ENCODE data around the gene RBM47. TPM values are rescaled to one million over a fixed set of nuclear protein-coding genes. Genes with fewer than 3 reads are reported as not detected.
A peak's percentile ranks its signal among the peaks of the same experiment; 100 is the strongest.

RBM47 gene
- total and polyA plus RNA-seq, 10 of the 15 experiments (the other 5 are each of a cell fraction or from before 2014, with no cell fraction given), result 7.9 to 45.0 (median 28.7) TPM

DNA sequence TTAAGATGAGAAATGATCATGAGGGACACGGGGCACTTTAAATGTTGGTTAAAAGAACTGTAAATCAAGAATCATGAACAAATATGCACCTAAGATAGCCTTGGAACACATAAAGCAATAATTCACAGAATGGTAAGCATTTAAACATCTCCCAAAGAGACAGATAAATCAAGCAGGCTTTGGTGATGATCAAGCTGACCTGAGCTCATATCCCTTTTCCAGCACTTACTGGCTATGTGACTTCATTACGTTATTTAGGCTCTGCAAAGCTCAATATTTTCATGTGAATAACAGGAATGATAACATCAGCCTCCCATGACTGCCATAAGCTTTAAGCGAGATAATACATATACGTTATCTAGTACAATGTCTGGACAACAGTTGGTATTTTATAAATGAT is 239.7 kb downstream of the RBM47 start (continued):
- TF ChIP-seq, protein P1, sequence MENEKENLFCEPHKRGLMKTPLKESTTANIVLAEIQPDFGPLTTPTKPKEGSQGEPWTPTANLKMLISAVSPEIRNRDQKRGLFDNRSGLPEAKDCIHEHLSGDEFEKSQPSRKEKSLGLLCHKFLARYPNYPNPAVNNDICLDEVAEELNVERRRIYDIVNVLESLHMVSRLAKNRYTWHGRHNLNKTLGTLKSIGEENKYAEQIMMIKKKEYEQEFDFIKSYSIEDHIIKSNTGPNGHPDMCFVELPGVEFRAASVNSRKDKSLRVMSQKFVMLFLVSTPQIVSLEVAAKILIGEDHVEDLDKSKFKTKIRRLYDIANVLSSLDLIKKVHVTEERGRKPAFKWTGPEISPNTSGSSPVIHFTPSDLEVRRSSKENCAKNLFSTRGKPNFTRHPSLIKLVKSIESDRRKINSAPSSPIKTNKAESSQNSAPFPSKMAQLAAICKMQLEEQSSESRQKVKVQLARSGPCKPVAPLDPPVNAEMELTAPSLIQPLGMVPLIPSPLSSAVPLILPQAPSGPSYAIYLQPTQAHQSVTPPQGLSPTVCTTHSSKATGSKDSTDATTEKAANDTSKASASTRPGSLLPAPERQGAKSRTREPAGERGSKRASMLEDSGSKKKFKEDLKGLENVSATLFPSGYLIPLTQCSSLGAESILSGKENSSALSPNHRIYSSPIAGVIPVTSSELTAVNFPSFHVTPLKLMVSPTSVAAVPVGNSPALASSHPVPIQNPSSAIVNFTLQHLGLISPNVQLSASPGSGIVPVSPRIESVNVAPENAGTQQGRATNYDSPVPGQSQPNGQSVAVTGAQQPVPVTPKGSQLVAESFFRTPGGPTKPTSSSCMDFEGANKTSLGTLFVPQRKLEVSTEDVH (IDR thresholded peaks at IDR 0.05; ENCODE audit: low read depth, partially characterized antibody), result no peak
- TF ChIP-seq RAD51 (IDR thresholded peaks at IDR 0.05), result no peak

DNA sequence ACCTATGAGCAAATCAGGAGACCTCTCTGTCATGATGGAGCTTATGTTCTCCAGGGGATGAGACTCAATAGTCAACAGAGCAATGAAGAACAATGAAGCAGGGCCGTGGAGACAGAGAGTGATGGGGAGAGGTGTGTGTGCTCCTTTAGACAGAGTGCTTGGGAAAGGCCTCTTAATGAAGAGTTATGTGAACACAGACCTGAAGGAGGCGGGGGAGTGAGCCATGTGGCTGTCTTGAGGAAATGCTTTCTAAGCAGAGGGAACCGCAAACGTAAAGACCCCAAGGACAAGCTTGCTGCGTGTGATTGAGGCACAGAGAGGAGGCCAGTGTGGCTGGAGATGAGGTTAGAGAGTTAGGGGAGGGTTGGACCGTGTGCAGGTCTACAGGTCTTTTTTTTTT is 241.4 kb downstream of the RBM47 start:
- FAIRE-seq (no peak), DNase-seq (ENCODE audit: low read depth, low spot score) (no peak), ATAC-seq (peak; percentile 25; the same call in 2 of the 3 replicates)
- WGBS (ENCODE audit: insufficient coverage, insufficient replicate concordance, low lambda C conversion rate, missing lambda C conversion rate), result 17% methylated on average over 6 of the region's 6 CpGs
- intact Hi-C loops (cut with micrococcal nuclease; ENCODE audit: unreplicated experiment) (no loop called here), in situ Hi-C loops (cut with MboI) (no loop called here)
- Histone ChIP-seq H3K9ac (ENCODE audit: control insufficient read depth, insufficient read depth, low read length) (no peak overlapping the region), H3K36me3 (ENCODE audit: control insufficient read depth in 2 of 2, insufficient read depth in 2 of 2, low read length in 1 of 2) (no peaks in the 10 kb centered on the region), H3K79me2 (ENCODE audit: control insufficient read depth, insufficient read depth, low read length) (no peaks in the 10 kb centered on the region), H3K9me3 (replicated peaks; ENCODE audit: control insufficient read depth, insufficient read depth, low read length) (no peaks in the 10 kb centered on the region), H3K27me3 (replicated peaks in 1 of 2; ENCODE audit: control insufficient read depth in 2 of 2, insufficient read depth in 2 of 2, low read length in 1 of 2) (no peaks in the 10 kb centered on the region), H3K4me3 (no peak overlapping the region), H3K27ac (ENCODE audit: control insufficient read depth, insufficient read depth) (no peak overlapping the region), H4K20me1 (ENCODE audit: control insufficient read depth, insufficient read depth) (no peaks in the 10 kb centered on the region), H2AFZ (ENCODE audit: control insufficient read depth, low read depth, low read length) (no peak overlapping the region), H3K4me2 (ENCODE audit: control insufficient read depth, insufficient read depth) (no peak overlapping the region), H3K4me1 (ENCODE audit: control insufficient read depth, insufficient read depth, low read length) (no peaks in the 10 kb centered on the region)
- CTCF ChIA-PET, result interaction anchor here (0.6 to 1.0 kb wide), 2 partner anchors 193 to 405 kb away, joined by 3 to 4 read pairs; no protein-coding TSS in a partner anchor
- RAD21 ChIA-PET (ENCODE audit: unreplicated experiment), result interaction anchor here (0.5 kb wide), 1 partner anchor 1526 kb away, joined by 3 read pairs; no protein-coding TSS in a partner anchor
- BruUV-seq (replicated peaks), result no TSS peak
- SMC1A ChIA-PET (ENCODE audit: uncharacterized antibody, unreplicated experiment), result interaction anchor here (1.1 kb wide), 1 partner anchor 16 kb away, joined by 3 read pairs; no protein-coding TSS in a partner anchor
- POLR2A ChIA-PET, result interaction anchor here (0.5 to 0.7 kb wide), 3 partner anchors 9 to 106 kb away, joined by 3 to 7 read pairs (median 4); no protein-coding TSS in a partner anchor
- no peak for TF ChIP-seq PAX5 (IDR thresholded peaks at IDR 0.05; ENCODE audit: borderline replicate concordance, low read depth, low read length)
- TF ChIP-seq, protein P2, sequence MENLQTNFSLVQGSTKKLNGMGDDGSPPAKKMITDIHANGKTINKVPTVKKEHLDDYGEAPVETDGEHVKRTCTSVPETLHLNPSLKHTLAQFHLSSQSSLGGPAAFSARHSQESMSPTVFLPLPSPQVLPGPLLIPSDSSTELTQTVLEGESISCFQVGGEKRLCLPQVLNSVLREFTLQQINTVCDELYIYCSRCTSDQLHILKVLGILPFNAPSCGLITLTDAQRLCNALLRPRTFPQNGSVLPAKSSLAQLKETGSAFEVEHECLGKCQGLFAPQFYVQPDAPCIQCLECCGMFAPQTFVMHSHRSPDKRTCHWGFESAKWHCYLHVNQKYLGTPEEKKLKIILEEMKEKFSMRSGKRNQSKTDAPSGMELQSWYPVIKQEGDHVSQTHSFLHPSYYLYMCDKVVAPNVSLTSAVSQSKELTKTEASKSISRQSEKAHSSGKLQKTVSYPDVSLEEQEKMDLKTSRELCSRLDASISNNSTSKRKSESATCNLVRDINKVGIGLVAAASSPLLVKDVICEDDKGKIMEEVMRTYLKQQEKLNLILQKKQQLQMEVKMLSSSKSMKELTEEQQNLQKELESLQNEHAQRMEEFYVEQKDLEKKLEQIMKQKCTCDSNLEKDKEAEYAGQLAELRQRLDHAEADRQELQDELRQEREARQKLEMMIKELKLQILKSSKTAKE (IDR thresholded peaks at IDR 0.05; ENCODE audit: low read depth, poor library complexity, severe bottlenecking), result no peak
- TF ChIP-seq, protein P3, sequence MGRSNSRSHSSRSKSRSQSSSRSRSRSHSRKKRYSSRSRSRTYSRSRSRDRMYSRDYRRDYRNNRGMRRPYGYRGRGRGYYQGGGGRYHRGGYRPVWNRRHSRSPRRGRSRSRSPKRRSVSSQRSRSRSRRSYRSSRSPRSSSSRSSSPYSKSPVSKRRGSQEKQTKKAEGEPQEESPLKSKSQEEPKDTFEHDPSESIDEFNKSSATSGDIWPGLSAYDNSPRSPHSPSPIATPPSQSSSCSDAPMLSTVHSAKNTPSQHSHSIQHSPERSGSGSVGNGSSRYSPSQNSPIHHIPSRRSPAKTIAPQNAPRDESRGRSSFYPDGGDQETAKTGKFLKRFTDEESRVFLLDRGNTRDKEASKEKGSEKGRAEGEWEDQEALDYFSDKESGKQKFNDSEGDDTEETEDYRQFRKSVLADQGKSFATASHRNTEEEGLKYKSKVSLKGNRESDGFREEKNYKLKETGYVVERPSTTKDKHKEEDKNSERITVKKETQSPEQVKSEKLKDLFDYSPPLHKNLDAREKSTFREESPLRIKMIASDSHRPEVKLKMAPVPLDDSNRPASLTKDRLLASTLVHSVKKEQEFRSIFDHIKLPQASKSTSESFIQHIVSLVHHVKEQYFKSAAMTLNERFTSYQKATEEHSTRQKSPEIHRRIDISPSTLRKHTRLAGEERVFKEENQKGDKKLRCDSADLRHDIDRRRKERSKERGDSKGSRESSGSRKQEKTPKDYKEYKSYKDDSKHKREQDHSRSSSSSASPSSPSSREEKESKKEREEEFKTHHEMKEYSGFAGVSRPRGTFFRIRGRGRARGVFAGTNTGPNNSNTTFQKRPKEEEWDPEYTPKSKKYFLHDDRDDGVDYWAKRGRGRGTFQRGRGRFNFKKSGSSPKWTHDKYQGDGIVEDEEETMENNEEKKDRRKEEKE (IDR thresholded peaks at IDR 0.05), result no peak
- TF ChIP-seq, protein P4, sequence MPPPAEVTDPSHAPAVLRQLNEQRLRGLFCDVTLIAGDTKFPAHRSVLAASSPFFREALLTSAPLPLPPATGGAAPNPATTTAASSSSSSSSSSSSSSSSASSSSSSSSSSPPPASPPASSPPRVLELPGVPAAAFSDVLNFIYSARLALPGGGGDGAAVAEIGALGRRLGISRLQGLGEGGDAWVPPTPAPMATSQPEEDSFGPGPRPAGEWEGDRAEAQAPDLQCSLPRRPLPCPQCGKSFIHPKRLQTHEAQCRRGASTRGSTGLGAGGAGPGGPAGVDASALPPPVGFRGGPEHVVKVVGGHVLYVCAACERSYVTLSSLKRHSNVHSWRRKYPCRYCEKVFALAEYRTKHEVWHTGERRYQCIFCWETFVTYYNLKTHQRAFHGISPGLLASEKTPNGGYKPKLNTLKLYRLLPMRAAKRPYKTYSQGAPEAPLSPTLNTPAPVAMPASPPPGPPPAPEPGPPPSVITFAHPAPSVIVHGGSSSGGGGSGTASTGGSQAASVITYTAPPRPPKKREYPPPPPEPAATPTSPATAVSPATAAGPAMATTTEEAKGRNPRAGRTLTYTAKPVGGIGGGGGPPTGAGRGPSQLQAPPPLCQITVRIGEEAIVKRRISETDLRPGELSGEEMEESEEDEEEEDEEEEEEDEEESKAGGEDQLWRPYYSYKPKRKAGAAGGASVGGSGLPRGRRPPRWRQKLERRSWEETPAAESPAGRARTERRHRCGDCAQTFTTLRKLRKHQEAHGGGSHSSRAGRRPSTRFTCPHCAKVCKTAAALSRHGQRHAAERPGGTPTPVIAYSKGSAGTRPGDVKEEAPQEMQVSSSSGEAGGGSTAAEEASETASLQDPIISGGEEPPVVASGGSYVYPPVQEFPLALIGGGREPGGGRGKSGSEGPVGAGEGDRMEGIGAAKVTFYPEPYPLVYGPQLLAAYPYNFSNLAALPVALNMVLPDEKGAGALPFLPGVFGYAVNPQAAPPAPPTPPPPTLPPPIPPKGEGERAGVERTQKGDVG (CRISPR knock-in tag; IDR thresholded peaks at IDR 0.05), result no peak
- no peak for TF ChIP-seq ZBED1 (IDR thresholded peaks at IDR 0.05; ENCODE audit: borderline replicate concordance)
- TF ChIP-seq SRF (IDR thresholded peaks at IDR 0.05; ENCODE audit: low read depth in 2 of 2, low read length in 2 of 2), result no peak

Data from GM12878 (cell line).